ENCODE data around the gene PCDHA2.
"Not testable (repeated sequence)": the region's sequence is repeated elsewhere in the genome, so short reads cannot be mapped to it uniquely, and the experiment has no call there.

The PCDHA2 gene

DNA sequence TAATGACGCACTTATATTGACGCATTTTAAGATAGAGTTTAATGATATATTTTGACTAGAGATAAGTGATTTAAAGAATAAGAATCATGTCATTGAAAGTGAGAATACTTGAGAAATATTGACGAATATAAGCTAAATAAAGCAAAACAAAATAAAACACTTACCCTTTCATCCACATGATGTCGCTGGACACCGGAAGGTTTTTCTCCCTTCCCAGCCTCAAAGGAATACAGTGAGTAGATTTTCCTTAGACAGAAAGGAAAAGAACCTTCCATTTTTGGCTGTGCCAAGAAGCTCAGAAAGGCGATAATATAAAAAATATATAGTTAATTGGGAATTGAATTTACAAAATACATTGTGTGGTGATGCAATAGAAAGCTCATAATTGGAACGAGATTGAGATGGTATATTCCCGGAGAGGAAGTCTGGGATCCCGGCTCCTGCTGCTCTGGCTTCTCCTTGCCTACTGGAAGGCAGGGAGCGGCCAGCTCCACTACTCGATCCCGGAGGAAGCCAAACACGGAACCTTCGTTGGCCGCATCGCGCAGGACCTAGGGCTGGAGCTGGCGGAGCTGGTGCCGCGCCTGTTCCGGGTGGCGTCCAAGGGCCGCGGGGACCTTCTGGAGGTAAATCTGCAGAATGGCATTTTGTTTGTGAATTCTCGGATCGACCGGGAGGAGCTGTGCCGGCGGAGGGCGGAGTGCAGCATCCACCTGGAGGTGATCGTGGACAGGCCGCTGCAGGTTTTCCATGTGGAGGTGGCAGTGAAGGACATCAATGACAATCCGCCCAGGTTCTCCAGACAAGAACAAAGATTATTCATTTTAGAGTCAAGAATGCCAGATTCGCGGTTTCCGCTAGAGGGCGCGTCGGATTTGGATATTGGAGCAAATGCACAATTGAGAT lies 27.0 kb downstream of the PCDHA2 start, which contains the start of gene PCDHA5:
Gene PCDHA5, plus strand, starts transcription at position 239 of the 906 bp plus-strand sequence.
- DNase-seq, result no peak

DNA sequence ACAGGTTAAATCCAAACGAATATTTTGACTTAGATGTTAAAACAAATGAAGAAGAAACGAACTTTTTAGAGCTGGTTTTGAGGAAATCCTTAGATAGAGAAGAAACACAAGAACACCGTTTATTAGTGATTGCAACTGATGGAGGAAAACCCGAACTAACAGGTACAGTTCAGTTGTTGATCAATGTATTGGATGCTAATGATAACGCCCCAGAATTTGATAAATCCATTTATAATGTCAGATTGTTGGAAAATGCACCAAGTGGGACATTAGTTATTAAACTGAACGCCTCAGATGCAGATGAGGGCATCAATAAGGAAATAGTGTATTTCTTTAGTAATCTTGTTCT lies 27.6 kb downstream of the PCDHA2 start:
- no peak for DNase-seq

DNA sequence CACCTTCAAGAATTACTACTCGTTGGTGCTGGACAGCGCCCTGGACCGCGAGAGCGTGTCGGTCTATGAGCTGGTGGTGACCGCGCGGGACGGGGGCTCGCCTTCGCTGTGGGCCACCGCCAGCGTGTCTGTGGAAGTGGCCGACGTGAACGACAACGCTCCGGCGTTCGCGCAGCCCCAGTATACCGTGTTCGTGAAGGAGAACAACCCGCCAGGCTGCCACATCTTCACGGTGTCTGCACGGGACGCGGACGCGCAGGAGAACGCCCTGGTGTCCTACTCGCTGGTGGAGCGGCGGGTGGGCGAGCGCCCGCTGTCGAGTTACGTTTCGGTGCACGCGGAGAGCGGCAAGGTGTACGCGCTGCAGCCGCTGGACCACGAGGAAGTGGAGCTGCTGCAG lies 28.3 kb downstream of the PCDHA2 start:
- DNase-seq, result not testable (repeated sequence)

DNA sequence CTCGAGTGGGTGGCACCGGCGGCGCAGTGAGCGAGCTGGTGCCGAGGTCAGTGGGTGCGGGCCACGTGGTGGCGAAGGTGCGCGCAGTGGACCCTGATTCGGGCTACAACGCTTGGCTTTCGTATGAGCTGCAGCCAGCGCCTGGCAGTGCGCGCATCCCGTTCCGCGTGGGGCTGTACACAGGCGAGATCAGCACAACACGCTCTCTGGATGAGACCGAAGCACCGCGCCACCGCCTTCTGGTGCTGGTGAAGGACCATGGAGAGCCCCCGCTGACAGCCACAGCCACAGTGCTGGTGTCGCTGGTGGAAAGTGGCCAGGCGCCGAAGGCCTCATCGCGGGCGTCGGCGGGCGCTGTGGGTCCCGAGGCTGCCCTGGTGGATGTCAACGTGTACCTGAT lies 28.8 kb downstream of the PCDHA2 start:
- DNase-seq, result no peak

DNA sequence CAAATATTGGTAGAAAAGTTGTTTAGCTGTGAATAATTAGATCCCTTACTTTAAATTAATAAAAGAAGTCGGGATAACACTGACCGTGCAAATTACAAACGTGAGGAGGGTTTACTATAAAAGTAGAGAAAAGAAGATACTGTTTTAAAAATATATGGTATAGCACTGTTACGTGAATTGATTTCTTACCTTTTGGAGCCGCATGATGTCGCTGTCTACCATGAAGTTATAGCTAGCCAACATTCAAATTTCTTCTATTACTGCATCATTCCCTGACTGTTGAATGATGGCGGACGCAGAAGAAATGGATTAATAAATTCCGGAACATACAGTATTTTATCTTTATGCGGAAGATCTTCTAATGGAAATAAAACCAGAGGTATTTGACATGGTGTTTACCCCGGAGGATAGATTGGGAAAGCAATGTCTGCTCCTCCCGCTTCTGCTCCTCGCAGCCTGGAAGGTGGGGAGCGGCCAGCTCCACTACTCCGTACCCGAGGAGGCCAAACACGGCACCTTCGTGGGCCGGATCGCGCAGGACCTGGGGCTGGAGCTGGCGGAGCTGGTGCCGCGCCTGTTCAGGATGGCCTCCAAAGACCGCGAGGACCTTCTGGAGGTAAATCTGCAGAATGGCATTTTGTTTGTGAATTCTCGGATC lies 33.2 kb downstream of the PCDHA2 start, which contains the start of gene PCDHA6:
Gene PCDHA6, plus strand, starts transcription at position 257 of the 658 bp plus-strand sequence. Its CDS starts 132 bp downstream, at position 389.
- no peak for DNase-seq

DNA sequence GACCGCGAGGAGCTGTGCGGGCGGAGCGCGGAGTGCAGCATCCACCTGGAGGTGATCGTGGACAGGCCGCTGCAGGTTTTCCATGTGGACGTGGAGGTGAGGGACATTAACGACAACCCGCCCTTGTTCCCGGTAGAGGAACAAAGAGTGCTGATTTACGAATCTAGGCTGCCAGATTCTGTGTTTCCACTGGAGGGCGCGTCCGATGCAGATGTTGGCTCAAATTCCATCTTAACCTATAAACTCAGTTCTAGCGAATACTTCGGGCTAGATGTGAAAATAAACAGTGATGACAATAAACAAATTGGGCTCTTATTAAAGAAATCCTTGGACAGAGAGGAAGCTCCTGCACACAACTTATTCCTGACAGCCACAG lies 33.7 kb downstream of the PCDHA2 start:
- no peak for DNase-seq

DNA sequence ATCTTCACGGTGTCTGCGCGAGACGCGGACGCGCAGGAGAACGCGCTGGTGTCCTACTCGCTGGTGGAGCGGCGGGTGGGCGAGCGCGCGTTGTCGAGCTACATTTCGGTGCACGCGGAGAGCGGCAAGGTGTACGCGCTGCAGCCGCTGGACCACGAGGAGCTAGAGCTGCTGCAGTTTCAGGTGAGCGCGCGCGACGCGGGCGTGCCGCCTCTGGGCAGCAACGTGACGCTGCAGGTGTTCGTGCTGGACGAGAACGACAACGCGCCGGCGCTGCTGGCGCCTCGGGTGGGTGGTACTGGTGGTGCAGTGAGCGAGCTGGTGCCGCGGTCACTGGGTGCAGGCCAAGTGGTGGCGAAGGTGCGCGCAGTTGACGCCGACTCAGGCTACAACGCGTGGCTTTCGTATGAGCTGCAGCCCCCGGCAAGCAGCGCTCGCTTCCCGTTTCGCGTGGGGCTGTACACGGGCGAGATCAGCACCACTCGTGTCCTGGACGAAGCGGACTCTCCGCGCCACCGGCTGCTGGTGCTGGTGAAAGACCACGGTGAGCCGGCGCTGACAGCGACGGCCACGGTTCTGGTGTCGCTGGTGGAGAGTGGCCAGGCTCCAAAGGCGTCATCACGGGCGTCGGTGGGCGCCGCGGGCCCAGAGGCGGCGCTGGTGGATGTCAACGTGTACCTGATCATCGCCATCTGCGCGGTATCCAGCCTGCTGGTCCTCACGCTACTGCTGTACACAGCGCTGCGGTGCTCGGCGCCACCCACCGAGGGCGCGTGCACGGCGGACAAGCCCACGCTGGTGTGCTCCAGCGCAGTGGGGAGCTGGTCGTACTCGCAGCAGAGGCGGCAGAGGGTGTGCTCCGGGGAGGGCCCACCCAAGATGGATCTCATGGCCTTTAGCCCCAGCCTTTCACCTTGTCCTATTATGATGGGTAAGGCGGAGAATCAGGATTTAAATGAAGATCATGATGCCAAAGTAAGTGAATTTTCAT lies 35.2 kb downstream of the PCDHA2 start:
- DNase-seq, result not testable (repeated sequence)

DNA sequence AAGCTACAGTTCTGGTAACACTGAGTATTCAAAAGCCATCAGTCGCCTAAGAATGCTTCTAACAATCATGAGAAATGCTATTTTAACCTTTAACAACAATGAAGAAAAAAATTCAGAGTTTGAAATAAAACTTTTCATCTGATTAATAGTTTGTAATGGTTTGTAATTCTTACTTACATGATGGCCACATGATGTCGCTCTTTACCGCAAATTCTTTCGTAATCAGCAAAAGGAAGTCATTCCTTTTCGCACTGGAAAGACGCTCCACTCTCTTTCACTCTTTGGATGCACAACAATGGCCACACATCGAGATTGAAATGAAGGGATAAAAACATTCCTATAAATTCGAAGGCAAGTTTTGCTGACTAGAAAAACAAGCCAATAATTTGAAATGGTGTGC lies 39.3 kb downstream of the PCDHA2 start, which contains the start of gene PCDHA7:
Gene PCDHA7, plus strand, starts transcription at position 277 of the 400 bp plus-strand sequence. Its CDS starts 115 bp downstream, at position 392.
- DNase-seq, result peak; percentile 31

DNA sequence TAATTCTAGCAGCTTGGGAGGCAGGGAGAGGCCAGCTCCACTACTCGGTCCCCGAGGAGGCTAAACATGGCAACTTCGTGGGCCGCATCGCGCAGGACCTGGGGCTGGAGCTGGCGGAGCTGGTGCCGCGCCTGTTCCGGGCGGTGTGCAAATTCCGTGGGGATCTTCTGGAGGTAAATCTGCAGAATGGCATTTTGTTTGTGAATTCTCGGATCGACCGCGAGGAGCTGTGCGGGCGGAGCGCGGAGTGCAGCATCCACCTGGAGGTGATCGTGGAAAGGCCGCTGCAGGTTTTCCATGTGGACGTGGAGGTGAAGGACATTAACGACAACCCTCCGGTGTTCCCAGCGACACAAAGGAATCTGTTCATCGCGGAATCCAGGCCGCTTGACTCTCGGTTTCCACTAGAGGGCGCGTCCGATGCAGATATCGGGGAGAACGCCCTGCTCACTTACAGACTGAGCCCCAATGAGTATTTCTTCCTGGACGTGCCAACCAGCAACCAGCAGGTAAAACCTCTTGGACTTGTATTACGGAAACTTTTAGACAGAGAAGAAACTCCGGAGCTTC lies 39.9 kb downstream of the PCDHA2 start:
- DNase-seq, result not testable (repeated sequence)

DNA sequence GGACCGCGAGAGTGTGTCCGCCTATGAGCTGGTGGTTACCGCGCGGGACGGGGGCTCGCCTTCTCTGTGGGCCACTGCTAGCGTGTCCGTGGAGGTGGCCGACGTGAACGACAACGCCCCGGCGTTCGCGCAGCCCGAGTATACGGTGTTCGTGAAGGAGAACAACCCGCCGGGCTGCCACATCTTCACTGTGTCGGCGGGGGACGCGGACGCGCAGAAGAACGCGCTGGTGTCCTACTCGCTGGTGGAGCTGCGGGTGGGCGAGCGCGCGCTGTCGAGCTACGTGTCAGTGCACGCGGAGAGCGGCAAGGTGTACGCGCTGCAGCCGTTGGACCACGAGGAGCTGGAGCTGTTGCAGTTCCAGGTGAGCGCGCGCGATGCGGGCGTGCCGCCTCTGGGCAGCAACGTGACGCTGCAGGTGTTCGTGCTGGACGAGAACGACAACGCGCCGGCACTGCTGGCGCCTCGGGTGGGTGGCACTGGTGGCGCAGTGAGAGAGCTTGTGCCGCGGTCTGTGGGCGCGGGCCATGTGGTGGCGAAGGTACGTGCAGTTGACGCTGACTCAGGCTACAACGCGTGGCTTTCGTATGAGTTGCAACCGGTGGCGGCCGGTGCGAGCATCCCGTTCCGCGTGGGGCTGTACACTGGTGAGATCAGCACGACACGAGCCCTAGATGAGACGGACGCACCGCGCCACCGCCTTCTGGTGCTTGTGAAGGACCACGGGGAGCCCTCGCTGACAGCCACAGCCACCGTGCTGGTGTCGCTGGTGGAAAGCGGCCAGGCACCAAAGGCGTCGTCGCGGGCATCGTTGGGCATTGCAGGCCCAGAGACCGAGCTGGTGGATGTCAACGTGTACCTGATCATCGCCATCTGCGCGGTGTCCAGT lies 41.2 kb downstream of the PCDHA2 start:
- DNase-seq, result no peak

DNA sequence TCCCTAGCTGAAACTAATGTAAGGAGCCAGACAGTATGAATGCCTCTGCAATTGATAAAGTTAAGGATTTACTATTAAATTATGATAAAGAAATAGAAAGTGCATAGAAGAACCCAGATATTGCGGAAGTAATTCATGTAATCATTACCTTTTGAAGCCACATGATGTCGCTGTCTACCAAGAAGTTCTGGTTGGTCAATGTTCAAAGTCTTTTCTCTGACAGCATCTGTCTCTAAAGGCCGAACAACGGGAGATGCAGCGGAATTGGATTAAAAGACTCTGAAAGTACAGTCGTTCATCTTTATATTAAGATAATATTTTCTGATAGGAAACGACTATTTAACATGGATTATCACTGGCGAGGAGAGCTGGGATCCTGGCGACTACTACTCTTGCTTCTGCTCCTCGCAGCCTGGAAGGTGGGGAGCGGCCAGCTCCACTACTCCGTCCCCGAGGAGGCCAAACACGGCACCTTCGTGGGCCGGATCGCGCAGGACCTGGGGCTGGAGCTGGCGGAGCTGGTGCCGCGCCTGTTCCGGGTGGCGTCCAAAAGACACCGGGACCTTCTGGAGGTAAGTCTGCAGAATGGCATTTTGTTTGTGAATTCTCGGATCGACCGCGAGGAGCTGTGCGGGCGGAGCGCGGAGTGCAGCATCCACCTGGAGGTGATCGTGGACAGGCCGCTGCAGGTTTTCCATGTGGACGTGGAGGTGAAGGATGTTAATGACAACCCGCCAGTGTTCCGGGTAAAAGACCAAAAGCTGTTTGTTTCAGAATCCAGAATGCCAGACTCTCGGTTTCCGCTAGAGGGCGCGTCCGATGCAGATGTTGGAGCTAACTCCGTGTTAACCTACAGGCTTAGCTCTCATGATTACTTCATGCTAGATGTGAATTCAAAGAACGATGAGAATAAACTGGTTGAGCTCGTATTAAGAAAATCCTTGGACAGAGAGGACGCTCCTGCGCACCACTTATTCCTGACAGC lies 46.6 kb downstream of the PCDHA2 start, which contains the start of gene PCDHA8:
Gene PCDHA8, plus strand, starts transcription at position 210 of the 985 bp plus-strand sequence. Its CDS starts 135 bp downstream, at position 345.
- no peak for DNase-seq

DNA sequence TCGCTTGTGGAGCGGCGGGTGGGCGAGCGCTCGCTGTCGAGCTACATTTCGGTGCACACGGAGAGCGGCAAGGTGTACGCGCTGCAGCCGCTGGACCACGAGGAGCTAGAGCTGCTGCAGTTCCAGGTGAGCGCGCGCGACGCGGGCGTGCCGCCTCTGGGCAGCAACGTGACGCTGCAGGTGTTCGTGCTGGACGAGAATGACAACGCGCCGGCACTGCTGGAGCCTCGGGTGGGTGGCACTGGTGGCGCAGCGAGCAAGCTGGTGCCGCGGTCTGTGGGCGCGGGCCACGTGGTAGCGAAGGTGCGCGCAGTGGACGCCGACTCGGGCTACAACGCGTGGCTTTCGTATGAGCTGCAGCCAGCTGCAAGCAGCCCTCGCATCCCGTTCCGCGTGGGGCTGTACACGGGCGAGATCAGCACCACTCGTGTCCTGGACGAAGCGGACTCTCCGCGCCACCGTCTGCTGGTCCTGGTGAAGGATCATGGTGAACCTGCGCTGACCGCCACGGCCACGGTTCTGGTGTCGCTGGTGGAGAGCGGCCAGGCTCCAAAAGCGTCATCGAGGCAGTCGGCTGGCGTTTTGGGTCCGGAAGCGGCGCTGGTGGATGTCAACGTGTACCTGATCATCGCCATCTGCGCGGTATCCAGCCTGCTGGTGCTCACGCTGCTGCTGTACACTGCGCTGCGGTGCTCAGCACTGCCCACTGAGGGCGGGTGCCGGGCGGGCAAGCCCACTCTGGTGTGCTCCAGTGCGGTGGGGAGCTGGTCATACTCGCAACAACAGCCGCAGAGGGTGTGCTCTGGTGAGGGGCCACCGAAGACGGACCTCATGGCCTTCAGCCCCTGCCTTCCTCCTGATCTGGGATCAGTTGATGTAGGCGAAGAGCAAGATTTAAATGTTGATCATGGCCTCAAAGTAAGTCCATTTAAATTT lies 48.4 kb downstream of the PCDHA2 start:
- DNase-seq, result no peak
